CD8-positive, alpha-beta memory T cell (primary cell): ENCODE measurements around the gene CFAP99. TPM values are rescaled to one million over a fixed set of nuclear protein-coding genes. Genes with fewer than 3 reads are reported as not detected.
"Not testable (repeated sequence)": the region's sequence is repeated elsewhere in the genome, so short reads cannot be mapped to it uniquely, and the experiment has no call there.

ENCODE experiments used
- CTCF ChIA-PET: fragments of 350-600 bp; sonication (Branson Sonifier 250); formaldehyde crosslinking; loops from one replicate; lab custom pipeline; 2021; ENCODE audit warnings: antibody characterized with exemption; lab: Charles Lee
- POLR2A ChIA-PET: fragments of 350-600 bp; sonication (Branson Sonifier 250); formaldehyde crosslinking; loops from one replicate; lab custom pipeline; 2021; ENCODE audit warnings: antibody characterized with exemption; lab: Charles Lee
- DNase-seq, 5 donors: peaks; one replicate each; pipeline versions ENCODE4 v3.0.0 to v3.0.0-alpha.2; 2020 to 2022; ENCODE audit warnings: mixed read lengths in 1 of 5
- H3K27ac ChIP-seq: one replicate; pipeline ENCODE4 v1.7.0; 2013; ENCODE audit warnings: low read depth, mild to moderate bottlenecking, low read length, moderate library complexity
- H3K27me3 ChIP-seq: 2 replicates; pipeline ENCODE4 v1.7.0; 2013; ENCODE audit warnings: low read length, mild to moderate bottlenecking; ENCODE audit not compliant: insufficient read depth, poor library complexity, severe bottlenecking
- H3K36me3 ChIP-seq: 2 replicates; pipeline ENCODE4 v1.7.0; 2013; ENCODE audit warnings: mild to moderate bottlenecking, low read length, moderate library complexity; ENCODE audit not compliant: insufficient read depth
- H3K4me1 ChIP-seq: 2 replicates; pipeline ENCODE4 v1.7.0; 2013; ENCODE audit warnings: mild to moderate bottlenecking, low read length, moderate library complexity; ENCODE audit not compliant: insufficient read depth
- H3K4me3 ChIP-seq: 2 replicates; pipeline ENCODE4 v1.7.0; 2013; ENCODE audit warnings: mild to moderate bottlenecking, low read length
- H3K9me3 ChIP-seq: 2 replicates; pipeline ENCODE4 v1.7.0; 2013; ENCODE audit warnings: mild to moderate bottlenecking, low read length
- H3K27ac Mint-ChIP-seq, 8 donors: one replicate each; pipeline ENCODE4 v1.8.0; 2020 to 2021; ENCODE audit warnings: mixed read lengths in 8 of 8, mild to moderate bottlenecking in 6 of 8, inconsistent platforms in 3 of 8, moderate library complexity in 3 of 8
- H3K27me3 Mint-ChIP-seq, 2 donors: one replicate each; pipeline ENCODE4 v1.8.0; 2020 to 2021; ENCODE audit warnings: mixed read lengths in 2 of 2, mild to moderate bottlenecking in 1 of 2, moderate library complexity in 1 of 2
- H3K36me3 Mint-ChIP-seq, 3 donors: one replicate each; pipeline ENCODE4 v1.8.0; 2020 to 2021; ENCODE audit warnings: mixed read lengths in 3 of 3, inconsistent platforms in 1 of 3, mild to moderate bottlenecking in 1 of 3
- H3K4me1 Mint-ChIP-seq, 3 donors: one replicate each; pipeline ENCODE4 v1.8.0; 2020 to 2021; ENCODE audit warnings: mixed read lengths in 3 of 3, inconsistent platforms in 1 of 3, mild to moderate bottlenecking in 1 of 3
- H3K4me3 Mint-ChIP-seq, 7 donors: one replicate each; pipeline ENCODE4 v1.8.0; 2020 to 2021; ENCODE audit warnings: mixed read lengths in 7 of 7, mild to moderate bottlenecking in 6 of 7, moderate library complexity in 4 of 7, inconsistent platforms in 2 of 7
- H3K9me3 Mint-ChIP-seq, 5 donors: one replicate each; pipeline ENCODE4 v1.8.0; 2020 to 2022; ENCODE audit warnings: mixed read lengths in 5 of 5, mild to moderate bottlenecking in 3 of 5, moderate library complexity in 2 of 5, inconsistent platforms in 1 of 5
- polyA plus RNA-seq: library from polyadenylated mRNA; unstranded; fragments of 300-500 nt; fragmentation: Illumina TruSeq; gene quantifications from one replicate; pipeline ENCODE4 v1.2.3, GENCODE V29; 2021
- total RNA-seq, 2 experiments: library from RNA; stranded (reverse); gene quantifications; one replicate each; pipeline ENCODE4 v1.2.3, GENCODE V29; 2021

The CFAP99 gene
- total and polyA plus RNA-seq, 3 experiments from 2014 or later, result 0.07 TPM; not detected in 2

- Mint-ChIP-seq H3K27ac (peak overlapping the region in 1 of 8 donors; percentile 30), H3K4me3 (peak overlapping the region in 3 of 7 donors; percentile 34 to 56 (median 40)), H3K9me3 (no peaks in the 10 kb centered on the region), H3K4me1 (peaks cover 22 to 37% (median 30%) of the 10 kb centered on the region in 3 donors), H3K36me3 (peaks cover 0 to 13% (median 0%) of the 10 kb centered on the region in 3 donors), H3K27me3 (peaks cover 0 to 2% of the 10 kb centered on the region in 2 donors)
- Histone ChIP-seq H3K27ac (no peak overlapping the region), H3K36me3 (no peaks in the 10 kb centered on the region), H3K4me3 (no peak overlapping the region), H3K9me3 (no peaks in the 10 kb centered on the region), H3K27me3 (no peaks in the 10 kb centered on the region), H3K4me1 (peaks cover 19% of the 10 kb centered on the region)
- ChIA-PET POLR2A (no interaction called here), CTCF (interaction anchor here (0.6 to 3.5 kb wide), 4 partner anchors 52 to 287 kb away, joined by 4 to 20 read pairs (median 6); no protein-coding TSS in a partner anchor)
- DNase-seq, result no peak
Measured at GRCh38 chr4:2465032-2465431, 46.3 kb downstream of the CFAP99 start.

- H3K9me3 Mint-ChIP-seq, H3K27me3 ChIP-seq, H3K36me3 ChIP-seq, H3K27ac ChIP-seq, H3K4me3 ChIP-seq, DNase-seq, POLR2A ChIA-PET, H3K9me3 ChIP-seq, H3K27me3 Mint-ChIP-seq: not testable (repeated sequence)
- Mint-ChIP-seq H3K4me1 (peaks cover 27 to 42% (median 35%) of the 10 kb centered on the region in 3 donors), H3K4me3 (peak overlapping the region in 1 of 7 donors; percentile 61), H3K27ac (peak overlapping the region in 1 of 8 donors; percentile 30), H3K36me3 (peaks cover 0 to 17% (median 0%) of the 10 kb centered on the region in 3 donors)
- CTCF ChIA-PET, result interaction anchor here (1.6 to 3.5 kb wide), 3 partner anchors 53 to 245 kb away, joined by 4 to 20 read pairs (median 7); no protein-coding TSS in a partner anchor
- H3K4me1 ChIP-seq, result peaks cover 24% of the 10 kb centered on the region
Measured at GRCh38 chr4:2465544-2465943, 46.8 kb downstream of the CFAP99 start.

- H3K9me3 ChIP-seq, result no peaks in the 10 kb centered on the region
- H3K27me3 ChIP-seq, result no peaks in the 10 kb centered on the region
- Mint-ChIP-seq H3K27me3 (no peaks in the 10 kb centered on the region), H3K36me3 (peaks cover 0 to 46% (median 9%) of the 10 kb centered on the region in 3 donors), H3K27ac (peak within 1 kb of the TSS; percentile 98 to 99 (median 98)), H3K4me1 (peaks cover 44 to 60% (median 50%) of the 10 kb centered on the region in 3 donors), H3K9me3 (no peaks in the 10 kb centered on the region), H3K4me3 (peak within 1 kb of the TSS; percentile 92 to 98 (median 97))
- DNase-seq, result peak; percentile 91 to 97 (median 95)
- H3K4me1 ChIP-seq, result peaks cover 44% of the 10 kb centered on the region
- peaks cover 15% of the 10 kb centered on the region for H3K36me3 ChIP-seq
- CTCF ChIA-PET, result interaction anchor here (0.8 to 2.1 kb wide), 6 partner anchors 11 to 248 kb away, joined by 3 to 8 read pairs (median 7); partner anchors contain the start of genes CFAP99 and ZFYVE28
- peak within 1 kb of the TSS; percentile 87 for H3K4me3 ChIP-seq
- POLR2A ChIA-PET, result interaction anchor here (0.5 to 2.3 kb wide), 22 partner anchors 10 to 756 kb away, joined by 3 to 18 read pairs (median 4); partner anchors contain the start of genes CFAP99, FAM193A, GRK4 and HAUS3
- H3K27ac ChIP-seq, result peak within 1 kb of the TSS; percentile 97
Measured at GRCh38 chr4:2468456-2469191, 49.9 kb downstream of the CFAP99 start, which contains the start of gene RNF4. RNF4 (plus strand) TSS chr4:2469106; CDS start chr4:2490494, 21,388 bp downstream.

- peak; percentile 67 to 85 (median 79) for DNase-seq
- peak overlapping the region; percentile 98 to 99 (median 98) for H3K27ac Mint-ChIP-seq
- peaks cover 47 to 68% (median 54%) of the 10 kb centered on the region in 3 donors for H3K4me1 Mint-ChIP-seq
- peak overlapping the region; percentile 87 for H3K4me3 ChIP-seq
- H3K9me3 Mint-ChIP-seq, result no peaks in the 10 kb centered on the region
- H3K4me3 Mint-ChIP-seq, result peak overlapping the region; percentile 92 to 98 (median 97)
- peak overlapping the region; percentile 97 for H3K27ac ChIP-seq
- ChIA-PET CTCF (interaction anchor here (0.8 to 2.1 kb wide), 7 partner anchors 10 to 249 kb away, joined by 3 to 8 read pairs (median 7); partner anchors contain the start of genes CFAP99 and ZFYVE28), POLR2A (interaction anchor here (0.5 to 2.3 kb wide), 19 partner anchors 9 to 757 kb away, joined by 3 to 18 read pairs (median 5); partner anchors contain the start of genes CFAP99, FAM193A, GRK4 and HAUS3)
- peaks cover 15% of the 10 kb centered on the region for H3K36me3 ChIP-seq
- H3K36me3 Mint-ChIP-seq, result peaks cover 0 to 51% (median 9%) of the 10 kb centered on the region in 3 donors
- H3K9me3 ChIP-seq, result no peaks in the 10 kb centered on the region
- no peaks in the 10 kb centered on the region for H3K27me3 Mint-ChIP-seq
- no peaks in the 10 kb centered on the region for H3K27me3 ChIP-seq
- peaks cover 47% of the 10 kb centered on the region for H3K4me1 ChIP-seq
Measured at GRCh38 chr4:2469192-2469984, 50.6 kb downstream of the CFAP99 start.

DNA sequence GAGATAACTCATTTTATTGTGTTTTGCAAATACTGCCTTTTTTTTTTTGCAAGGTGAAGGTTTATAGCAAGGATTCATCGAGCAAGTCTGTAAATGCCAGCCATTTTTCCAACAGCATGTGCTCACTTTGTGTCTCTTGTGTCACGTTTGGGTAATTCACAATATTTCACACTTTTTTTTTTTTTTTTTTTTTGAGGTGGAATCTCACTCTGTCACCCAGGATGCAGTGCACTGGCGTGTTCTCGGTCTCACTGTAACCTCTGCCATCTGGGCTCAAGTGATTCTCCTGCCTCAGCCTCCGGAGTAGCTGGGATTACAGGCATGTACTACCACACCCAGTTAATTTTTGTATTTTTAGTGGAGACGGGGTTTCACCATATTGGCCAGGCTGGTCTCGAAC, 52.0 kb downstream of the CFAP99 start:
- Histone ChIP-seq H3K4me1 (peaks cover 52% of the 10 kb centered on the region), H3K27me3 (no peaks in the 10 kb centered on the region), H3K4me3 (peak overlapping the region; percentile 87), H3K36me3 (peaks cover 15% of the 10 kb centered on the region), H3K9me3 (no peaks in the 10 kb centered on the region), H3K27ac (peak overlapping the region; percentile 97)
- peak overlapping the region; percentile 98 to 99 (median 98) for H3K27ac Mint-ChIP-seq
- no peaks in the 10 kb centered on the region for H3K27me3 Mint-ChIP-seq
- ChIA-PET POLR2A (interaction anchor here (0.7 kb wide), 2 partner anchors 117 to 481 kb away, joined by 3 to 6 read pairs; no protein-coding TSS in a partner anchor), CTCF (no interaction called here)
- peak in 1 of 5 donors; percentile 16 for DNase-seq
- H3K4me3 Mint-ChIP-seq, result peak overlapping the region; percentile 92 to 98 (median 97)
- H3K9me3 Mint-ChIP-seq, result no peaks in the 10 kb centered on the region
- peaks cover 0 to 61% (median 13%) of the 10 kb centered on the region in 3 donors for H3K36me3 Mint-ChIP-seq
- peaks cover 55 to 82% (median 60%) of the 10 kb centered on the region in 3 donors for H3K4me1 Mint-ChIP-seq

GRCh38 chr4:2472187-2472586, 53.4 kb downstream of the CFAP99 start:
- no peak overlapping the region for H3K27ac ChIP-seq
- POLR2A ChIA-PET, result interaction anchor here (1.4 to 1.7 kb wide), 2 partner anchors 13 to 64 kb away, joined by 3 to 6 read pairs; partner anchors contain the start of gene FAM193A
- H3K27me3 ChIP-seq, result no peaks in the 10 kb centered on the region
- CTCF ChIA-PET, result interaction anchor here (0.6 to 1.5 kb wide), 3 partner anchors 8 to 252 kb away, joined by 3 to 7 read pairs (median 4); no protein-coding TSS in a partner anchor
- H3K9me3 Mint-ChIP-seq, result no peaks in the 10 kb centered on the region
- H3K27ac Mint-ChIP-seq, result peak overlapping the region in 7 of 8 donors; percentile 54 to 99 (median 98)
- peaks cover 0 to 69% (median 17%) of the 10 kb centered on the region in 3 donors for H3K36me3 Mint-ChIP-seq
- peaks cover 63 to 88% (median 67%) of the 10 kb centered on the region in 3 donors for H3K4me1 Mint-ChIP-seq
- H3K4me3 Mint-ChIP-seq, result peak overlapping the region in 5 of 7 donors; percentile 20 to 97 (median 50)
- H3K36me3 ChIP-seq, result peaks cover 15% of the 10 kb centered on the region
- H3K4me1 ChIP-seq, result peaks cover 66% of the 10 kb centered on the region
- H3K4me3 ChIP-seq, result no peak overlapping the region
- H3K27me3 Mint-ChIP-seq, result no peaks in the 10 kb centered on the region
- no peak for DNase-seq
- no peaks in the 10 kb centered on the region for H3K9me3 ChIP-seq

DNA sequence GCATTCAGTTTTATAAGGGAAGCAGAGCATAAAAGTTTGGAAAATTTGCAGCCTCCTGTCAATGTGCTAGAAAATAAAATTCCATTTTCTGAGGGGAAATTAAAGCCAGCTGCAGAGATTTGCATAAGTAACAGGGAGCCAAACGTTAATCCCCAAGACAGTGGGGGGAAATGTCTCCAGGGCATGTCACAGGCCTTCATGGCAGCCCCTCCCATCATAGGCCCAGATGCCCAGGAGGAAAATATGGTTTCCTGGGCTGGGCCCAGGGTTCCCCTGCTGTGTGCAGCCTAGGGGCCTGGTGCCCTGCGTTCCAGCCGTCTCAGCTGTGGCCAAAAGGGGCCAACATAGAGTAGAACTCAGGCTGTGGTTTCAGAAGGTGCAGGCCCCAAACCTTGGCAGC, 59.5 kb downstream of the CFAP99 start:
- POLR2A ChIA-PET, result interaction anchor here (1.3 kb wide), 1 partner anchor 9 kb away, joined by 6 read pairs; the partner anchor contains the start of gene RNF4
- DNase-seq, result no peak
- H3K36me3 Mint-ChIP-seq, result peaks cover 4 to 66% (median 9%) of the 10 kb centered on the region in 3 donors
- H3K9me3 Mint-ChIP-seq, result no peaks in the 10 kb centered on the region
- H3K4me1 Mint-ChIP-seq, result peaks cover 80 to 96% (median 86%) of the 10 kb centered on the region in 3 donors
- H3K27me3 Mint-ChIP-seq, result no peaks in the 10 kb centered on the region
- peak overlapping the region in 7 of 8 donors; percentile 58 to 87 (median 79) for H3K27ac Mint-ChIP-seq
- CTCF ChIA-PET, result no interaction called here
- Histone ChIP-seq H3K4me3 (no peak overlapping the region), H3K9me3 (no peaks in the 10 kb centered on the region), H3K27me3 (no peaks in the 10 kb centered on the region), H3K36me3 (no peaks in the 10 kb centered on the region), H3K27ac (no peak overlapping the region), H3K4me1 (peaks cover 86% of the 10 kb centered on the region)
- peak overlapping the region; percentile 21 to 76 (median 60) for H3K4me3 Mint-ChIP-seq
